Limb (tissue), 2 donors: ENCODE results near the gene OR2W1.

Source experiments
- DNase-seq, 2 donors: peaks; one replicate each; pipeline ENCODE4 v3.0.0-alpha.2; 2016; ENCODE audit errors: extremely low spot score in 2 of 2

OR2W1 gene, protein sequence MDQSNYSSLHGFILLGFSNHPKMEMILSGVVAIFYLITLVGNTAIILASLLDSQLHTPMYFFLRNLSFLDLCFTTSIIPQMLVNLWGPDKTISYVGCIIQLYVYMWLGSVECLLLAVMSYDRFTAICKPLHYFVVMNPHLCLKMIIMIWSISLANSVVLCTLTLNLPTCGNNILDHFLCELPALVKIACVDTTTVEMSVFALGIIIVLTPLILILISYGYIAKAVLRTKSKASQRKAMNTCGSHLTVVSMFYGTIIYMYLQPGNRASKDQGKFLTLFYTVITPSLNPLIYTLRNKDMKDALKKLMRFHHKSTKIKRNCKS

DNA sequence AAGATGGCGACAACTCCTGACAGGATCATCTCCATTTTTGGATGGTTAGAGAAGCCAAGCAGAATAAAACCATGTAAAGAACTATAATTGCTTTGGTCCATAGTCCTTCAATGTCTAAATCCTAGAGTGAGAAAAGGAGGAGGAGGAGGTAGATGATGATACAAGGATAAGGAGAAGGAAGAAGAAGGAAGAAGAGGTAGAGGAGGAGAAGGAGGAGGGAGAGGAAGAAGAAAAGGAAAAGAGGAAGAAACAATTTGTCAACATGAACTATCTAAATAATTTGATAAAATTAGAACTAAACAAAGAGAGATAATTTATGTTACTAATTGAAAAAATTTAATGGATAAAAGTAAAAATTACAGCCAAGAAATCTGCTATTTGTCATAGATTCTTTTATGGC is at the start of gene OR2W1:
Gene OR2W1, minus strand, starts transcription at position 101 of the 400 bp plus-strand sequence. Its CDS starts 0 bp downstream, at position 101.
- no peak for DNase-seq

DNA sequence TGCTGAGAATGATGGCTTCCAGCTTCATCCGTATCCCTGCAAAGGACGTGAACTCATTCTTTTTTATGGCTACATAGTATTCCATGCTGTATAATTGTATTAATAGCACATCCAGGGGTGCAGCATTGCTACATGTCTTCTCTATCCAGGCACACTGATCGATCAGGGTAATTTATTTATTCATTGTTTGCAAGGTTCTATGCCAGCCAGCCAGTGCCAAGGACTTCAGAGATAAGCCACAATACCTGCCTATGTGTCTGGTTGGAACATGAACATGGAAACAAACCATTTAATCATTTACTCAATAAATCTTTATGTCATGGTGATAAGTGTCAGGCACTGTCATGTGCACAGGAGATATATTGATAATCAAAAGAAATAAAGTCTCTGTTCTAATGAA is 48.0 kb upstream of the OR2W1 start:
- no peak for DNase-seq

DNA sequence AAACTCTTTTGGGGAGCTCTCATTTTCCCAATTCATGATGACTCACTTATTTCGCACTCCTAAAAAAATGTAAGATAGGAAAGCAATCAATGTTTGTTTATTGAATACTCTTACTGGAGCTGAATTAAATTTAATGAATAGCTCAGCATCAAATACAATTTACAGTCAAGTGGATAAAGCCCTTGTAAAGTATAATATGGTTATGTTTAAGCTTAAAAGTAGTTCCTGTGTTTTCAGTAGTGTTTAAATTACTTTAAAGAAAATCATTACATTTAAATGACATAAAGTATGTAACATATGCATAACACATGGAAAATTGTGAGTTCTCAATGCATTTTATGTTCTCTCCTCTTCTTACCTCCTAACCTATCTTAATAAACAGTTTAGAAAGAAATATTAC is 42.2 kb upstream of the OR2W1 start, which contains the start of gene OR2B3:
Gene OR2B3, minus strand, starts transcription at position 101 of the 400 bp plus-strand sequence. Its CDS starts 65 bp downstream, at position 36.
- DNase-seq: no peak

DNA sequence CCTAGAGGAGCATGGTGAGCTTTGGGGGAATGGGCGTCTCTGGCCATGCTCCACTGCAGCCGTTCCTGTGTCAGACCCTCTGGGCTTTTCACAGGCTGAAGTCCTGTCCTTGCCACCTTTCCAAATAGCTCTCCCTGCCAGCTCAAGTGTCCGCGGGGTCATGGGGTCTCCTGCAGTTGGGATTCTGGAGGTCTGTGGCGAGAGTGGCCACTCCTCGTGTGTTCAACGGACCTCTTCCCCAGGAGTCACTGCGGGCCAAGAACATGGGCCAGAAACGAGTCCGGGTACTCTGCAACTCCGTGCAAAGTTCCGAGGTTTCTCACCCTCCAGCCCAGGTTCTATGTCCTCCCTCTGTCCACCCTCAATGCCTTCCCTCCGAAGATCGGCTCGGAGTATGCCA is 37.5 kb upstream of the OR2W1 start:
- DNase-seq: no peak

- no peak for DNase-seq
These were observed 36.3 kb upstream of the OR2W1 start for GRCh38 chr6:29081312-29081711.

GRCh38 chr6:29079203-29079602 is 34.2 kb upstream of the OR2W1 start:
- no peak for DNase-seq

GRCh38 chr6:29071831-29072723 is 27.1 kb upstream of the OR2W1 start:
- DNase-seq: no peak

DNA sequence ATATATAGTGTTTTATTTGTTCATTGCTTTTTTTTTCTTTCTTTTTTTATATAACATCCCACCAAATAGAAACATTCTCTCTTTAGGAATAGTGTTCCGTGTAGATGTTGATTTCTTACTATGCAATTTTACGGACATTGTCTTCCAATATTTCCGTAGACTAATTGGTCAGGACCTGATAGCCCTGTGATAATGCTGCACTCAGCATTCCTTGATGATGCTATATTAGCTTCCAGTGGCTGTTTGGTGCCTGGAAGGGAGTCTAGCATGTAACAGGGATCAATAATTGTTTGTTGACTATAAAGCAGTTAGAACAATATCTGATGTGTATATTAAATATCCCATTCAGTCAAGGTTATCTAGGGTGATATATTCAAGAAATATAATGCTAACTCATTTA is 6.7 kb upstream of the OR2W1 start:
- DNase-seq: no peak

DNA sequence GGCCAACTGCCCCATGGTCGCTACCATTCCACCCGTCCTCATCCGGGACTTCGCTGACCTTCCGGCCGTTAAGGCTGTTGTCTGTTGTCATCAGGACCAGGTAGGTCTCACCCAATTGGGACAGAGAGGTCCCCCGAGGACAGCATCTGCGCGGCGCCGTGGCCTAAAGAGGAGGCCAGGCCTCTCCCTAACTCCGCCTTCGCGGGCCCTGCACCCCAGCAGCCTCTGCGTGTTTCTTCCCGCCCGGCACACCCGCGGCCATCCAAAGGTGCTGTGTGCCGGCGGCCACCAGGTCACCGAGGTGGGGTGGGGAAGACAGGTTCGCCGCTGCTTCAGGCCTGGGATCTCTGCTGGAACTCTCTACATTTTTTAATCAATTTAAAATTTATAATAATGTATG is 9.0 kb downstream of the OR2W1 start:
- DNase-seq: no peak

- no peak for DNase-seq
These were observed 16.2 kb downstream of the OR2W1 start for GRCh38 chr6:29028821-29029220.

DNA sequence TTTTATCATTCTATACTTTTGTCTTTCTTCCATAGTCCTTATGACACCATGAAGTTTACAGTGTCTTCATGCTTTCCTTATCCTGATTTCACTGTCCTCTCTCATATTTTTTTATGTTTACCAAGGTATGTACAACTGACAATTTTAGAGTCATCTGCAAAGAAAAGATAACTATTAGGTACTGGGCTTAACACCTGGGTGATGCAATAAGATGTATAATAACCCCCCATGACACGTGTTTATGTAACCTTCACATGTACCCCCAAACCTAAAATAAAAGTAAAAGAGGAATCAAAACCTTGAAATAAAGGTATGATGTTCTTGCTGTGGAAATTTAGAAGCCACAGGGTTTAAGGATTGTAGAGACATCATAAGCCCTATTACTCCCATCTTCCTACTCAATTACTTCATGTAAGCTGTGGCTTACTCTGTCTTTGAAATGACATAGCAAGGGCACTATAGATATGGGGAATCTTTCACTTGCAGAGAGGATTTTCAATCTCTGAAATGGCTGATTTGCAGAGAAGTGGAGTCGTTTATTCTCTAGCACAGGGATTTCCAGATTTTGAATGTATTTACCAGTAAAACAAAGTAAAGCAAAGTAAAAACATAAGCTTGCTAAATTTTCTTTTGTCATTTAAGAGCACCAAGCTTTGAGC is 18.9 kb downstream of the OR2W1 start:
- no peak for DNase-seq

GRCh38 chr6:29021434-29021833 is 23.5 kb downstream of the OR2W1 start:
- no peak for DNase-seq

GRCh38 chr6:29019629-29020028 is 25.3 kb downstream of the OR2W1 start:
- DNase-seq: no peak

GRCh38 chr6:29017428-29017802 is 27.6 kb downstream of the OR2W1 start:
- DNase-seq: no peak

DNA sequence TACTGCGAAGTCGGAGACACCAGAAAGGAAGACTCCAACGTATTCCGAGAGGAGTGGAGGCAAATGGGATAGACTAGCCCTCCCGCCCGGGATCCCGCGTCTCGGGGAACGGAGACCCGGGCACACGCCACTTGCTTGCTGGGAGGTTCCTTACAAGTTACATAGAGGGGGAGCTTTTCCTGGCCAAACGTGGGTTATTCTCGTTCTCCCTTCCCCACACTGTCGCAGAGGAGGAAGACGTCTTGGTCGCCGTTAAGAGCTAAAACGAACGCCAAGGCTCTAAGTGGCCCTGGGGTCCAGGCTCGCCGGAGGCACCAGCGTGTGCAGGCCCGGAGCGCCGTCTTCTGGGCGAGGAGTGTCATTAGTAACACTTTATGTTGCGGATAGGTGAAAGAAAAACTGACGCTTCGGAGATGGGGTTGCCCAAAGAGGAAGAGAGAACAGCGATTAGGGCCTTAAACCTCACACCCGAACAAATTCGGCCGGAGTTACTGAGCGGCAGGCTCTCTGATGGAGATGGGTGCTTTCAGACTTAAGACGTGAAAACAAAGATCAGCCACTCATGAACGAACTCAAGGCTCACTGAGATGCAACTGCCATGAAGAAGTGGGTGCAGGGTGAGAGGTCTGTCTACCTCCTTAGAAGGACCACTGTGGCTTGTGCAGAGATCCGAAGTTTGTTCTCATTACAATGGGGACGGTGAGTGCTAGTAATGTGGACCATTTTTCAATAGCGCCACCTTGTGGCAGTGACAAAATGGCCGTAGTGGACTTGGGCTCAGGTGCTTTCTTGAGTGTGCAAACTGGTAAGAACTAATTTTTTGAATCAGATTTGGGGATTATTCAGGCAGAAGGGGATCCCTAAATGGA is 28.2 kb downstream of the OR2W1 start:
- peak; percentile 72 to 86 for DNase-seq

DNA sequence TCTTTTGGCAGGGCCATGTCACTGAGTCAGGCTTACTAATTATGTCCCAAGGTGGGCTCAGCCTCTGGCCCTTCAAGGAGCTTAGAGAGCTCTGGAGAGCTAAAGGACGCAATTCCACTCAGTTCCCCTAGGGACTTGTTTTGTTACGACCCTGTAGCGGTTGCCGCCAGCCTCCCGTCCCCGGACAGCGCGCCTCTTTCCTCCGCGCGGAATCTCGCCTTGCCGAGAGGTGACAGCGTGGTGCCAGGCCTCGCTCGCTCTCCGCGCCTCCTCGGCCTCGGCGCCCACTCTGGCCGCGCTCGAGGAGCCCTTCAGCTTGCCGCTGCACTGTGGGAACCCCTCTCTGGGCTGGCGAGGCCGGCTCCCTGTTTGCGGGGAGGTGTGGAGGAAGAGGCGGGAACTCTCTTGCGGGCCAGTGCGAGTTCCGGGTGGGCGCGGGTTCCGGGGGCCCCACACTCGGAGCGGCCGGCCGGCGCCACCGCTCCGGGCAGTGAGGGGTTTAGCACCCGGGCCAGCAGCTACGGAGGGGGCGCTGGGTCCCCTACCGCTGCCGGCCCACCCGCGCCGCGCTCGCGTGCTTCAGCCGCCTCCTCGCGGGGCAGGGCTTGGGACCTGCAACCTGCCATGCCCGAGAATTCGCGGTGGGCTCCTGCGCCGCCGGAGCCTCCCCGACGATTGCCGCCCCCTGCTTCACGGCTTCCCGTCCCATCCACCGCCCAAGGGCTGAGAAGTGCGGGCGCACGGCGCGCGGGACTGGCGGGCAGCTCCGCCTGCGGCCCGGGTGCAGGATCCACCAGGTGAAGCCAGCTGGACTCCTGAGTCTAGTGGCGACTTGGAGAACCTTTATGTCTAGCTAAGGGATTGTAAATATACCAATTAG is 30.0 kb downstream of the OR2W1 start:
- DNase-seq: peak in 1 of 2 donors; percentile 44

DNA sequence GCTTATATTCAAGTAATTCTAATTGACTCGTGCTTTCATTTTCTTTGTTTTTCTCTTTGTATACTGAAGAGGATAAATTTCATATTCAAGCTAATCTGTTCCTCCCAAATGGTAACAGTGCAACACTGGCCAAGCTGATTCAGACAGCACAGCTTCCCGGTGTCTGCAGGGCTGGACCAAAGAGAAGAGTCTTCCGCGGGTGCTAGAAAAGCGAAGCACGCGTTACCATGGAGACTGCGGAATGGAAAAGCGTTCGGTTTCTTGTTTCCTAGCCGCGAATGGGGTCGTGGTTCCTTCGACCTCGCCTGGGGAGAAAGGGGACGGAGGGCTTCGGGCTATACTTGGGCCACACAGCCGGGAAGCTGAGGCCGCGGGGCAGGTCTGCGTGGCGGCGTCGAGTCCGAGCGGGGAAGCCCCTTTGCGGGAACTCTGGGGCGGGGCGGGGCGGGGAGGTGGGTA is 33.7 kb downstream of the OR2W1 start:
- peak; percentile 67 to 81 for DNase-seq

- no peak for DNase-seq
These were observed 35.6 kb downstream of the OR2W1 start for GRCh38 chr6:29009358-29009757.

GRCh38 chr6:29008089-29008488 is 36.9 kb downstream of the OR2W1 start:
- no peak for DNase-seq
